ENCODE measurements around the gene DEFB131A. TPM values are rescaled to one million over a fixed set of nuclear protein-coding genes. Genes with fewer than 3 reads are reported as not detected.
"Not testable (repeated sequence)": the region's sequence is repeated elsewhere in the genome, so short reads cannot be mapped to it uniquely, and the experiment has no call there.

The DEFB131A gene
- total and polyA plus RNA-seq, 5 donors from 2014 or later = not detected

- H3K27me3 Mint-ChIP-seq; H3K4me1 Mint-ChIP-seq; DNase-seq; H3K27me3 ChIP-seq (ENCODE audit: control insufficient read depth, insufficient read depth, low read length); H3K9me3 Mint-ChIP-seq; H3K9me3 ChIP-seq (ENCODE audit: control insufficient read depth in 2 of 2, low read length in 2 of 2); H3K4me3 Mint-ChIP-seq; H3K4me3 ChIP-seq (ENCODE audit: low read depth, low read length); H3K4me1 ChIP-seq (ENCODE audit: control insufficient read depth, insufficient read depth, low read length, poor library complexity, severe bottlenecking); ATAC-seq (ENCODE audit: low read depth in 2 of 2); H3K27ac Mint-ChIP-seq; H3K36me3 Mint-ChIP-seq; H3K36me3 ChIP-seq (ENCODE audit: control insufficient read depth, insufficient read depth, low read length); H3K27ac ChIP-seq (ENCODE audit: insufficient read depth, low read length, poor library complexity, severe bottlenecking): not testable (repeated sequence)
Observed at GRCh38 chr4:9436728-9437127, 7.5 kb upstream of the DEFB131A start.

DNA sequence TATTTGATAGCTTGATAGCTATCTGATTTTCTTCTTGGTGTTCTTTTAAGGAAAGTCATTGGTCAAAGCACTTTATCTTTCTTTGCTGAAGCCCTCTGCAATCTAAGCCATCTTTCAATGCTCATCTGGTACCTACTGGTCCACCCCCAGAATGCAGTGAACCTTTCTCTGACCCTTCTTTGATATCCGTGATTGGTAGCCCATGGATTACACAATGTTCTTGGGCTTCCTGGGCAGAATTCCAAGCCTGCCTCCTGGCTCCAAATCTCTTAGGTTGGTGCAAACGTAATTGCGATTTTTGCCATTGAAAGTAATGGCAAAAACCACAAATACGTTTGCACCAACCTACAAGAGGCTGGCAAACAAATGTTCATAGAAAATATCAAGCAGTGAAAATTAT is 1.9 kb upstream of the DEFB131A start:
- H3K27me3 Mint-ChIP-seq, H3K36me3 Mint-ChIP-seq: not testable (repeated sequence)

GRCh38 chr4:9444681-9445080 is 467 bp downstream of the DEFB131A start:
- not testable (repeated sequence) for H3K9me3 Mint-ChIP-seq; H3K4me3 ChIP-seq (ENCODE audit: low read depth, low read length); H3K27ac ChIP-seq (ENCODE audit: insufficient read depth, low read length, poor library complexity, severe bottlenecking); H3K27ac Mint-ChIP-seq; H3K4me1 ChIP-seq (ENCODE audit: control insufficient read depth, insufficient read depth, low read length, poor library complexity, severe bottlenecking); H3K9me3 ChIP-seq (ENCODE audit: control insufficient read depth in 2 of 2, low read length in 2 of 2); H3K36me3 Mint-ChIP-seq; H3K27me3 Mint-ChIP-seq; ATAC-seq (ENCODE audit: low read depth in 2 of 2); H3K4me1 Mint-ChIP-seq; H3K4me3 Mint-ChIP-seq; DNase-seq; H3K36me3 ChIP-seq (ENCODE audit: control insufficient read depth, insufficient read depth, low read length); H3K27me3 ChIP-seq (ENCODE audit: control insufficient read depth, insufficient read depth, low read length)

More for the DNA sequence above, 1.9 kb upstream of the DEFB131A start:
- not testable (repeated sequence) for H3K4me3 ChIP-seq (ENCODE audit: low read depth, low read length); ATAC-seq (ENCODE audit: low read depth in 2 of 2); H3K27ac ChIP-seq (ENCODE audit: insufficient read depth, low read length, poor library complexity, severe bottlenecking); H3K9me3 Mint-ChIP-seq; H3K27me3 ChIP-seq (ENCODE audit: control insufficient read depth, insufficient read depth, low read length); H3K36me3 ChIP-seq (ENCODE audit: control insufficient read depth, insufficient read depth, low read length); H3K4me1 Mint-ChIP-seq; H3K4me1 ChIP-seq (ENCODE audit: control insufficient read depth, insufficient read depth, low read length, poor library complexity, severe bottlenecking); H3K9me3 ChIP-seq (ENCODE audit: control insufficient read depth in 2 of 2, low read length in 2 of 2); H3K4me3 Mint-ChIP-seq; H3K27ac Mint-ChIP-seq; DNase-seq

GRCh38 chr4:9452251-9452650 is 8.0 kb downstream of the DEFB131A start:
- not testable (repeated sequence) for H3K27me3 ChIP-seq (ENCODE audit: control insufficient read depth, insufficient read depth, low read length)

GRCh38 chr4:9454284-9454683 is 10.1 kb downstream of the DEFB131A start:
- not testable (repeated sequence) for H3K27ac Mint-ChIP-seq; H3K36me3 Mint-ChIP-seq; H3K36me3 ChIP-seq (ENCODE audit: control insufficient read depth, insufficient read depth, low read length); H3K4me3 Mint-ChIP-seq; H3K4me1 Mint-ChIP-seq; H3K27me3 Mint-ChIP-seq; ATAC-seq (ENCODE audit: low read depth in 2 of 2); DNase-seq; H3K9me3 Mint-ChIP-seq; H3K27me3 ChIP-seq (ENCODE audit: control insufficient read depth, insufficient read depth, low read length); H3K4me3 ChIP-seq (ENCODE audit: low read depth, low read length); H3K27ac ChIP-seq (ENCODE audit: insufficient read depth, low read length, poor library complexity, severe bottlenecking); H3K9me3 ChIP-seq (ENCODE audit: control insufficient read depth in 2 of 2, low read length in 2 of 2); H3K4me1 ChIP-seq (ENCODE audit: control insufficient read depth, insufficient read depth, low read length, poor library complexity, severe bottlenecking)

More at GRCh38 chr4:9452251-9452650, 8.0 kb downstream of the DEFB131A start:
- DNase-seq; H3K27ac ChIP-seq (ENCODE audit: insufficient read depth, low read length, poor library complexity, severe bottlenecking); H3K9me3 ChIP-seq (ENCODE audit: control insufficient read depth in 2 of 2, low read length in 2 of 2); H3K4me3 Mint-ChIP-seq; H3K36me3 Mint-ChIP-seq; H3K4me1 ChIP-seq (ENCODE audit: control insufficient read depth, insufficient read depth, low read length, poor library complexity, severe bottlenecking); H3K36me3 ChIP-seq (ENCODE audit: control insufficient read depth, insufficient read depth, low read length); ATAC-seq (ENCODE audit: low read depth in 2 of 2); H3K4me3 ChIP-seq (ENCODE audit: low read depth, low read length); H3K9me3 Mint-ChIP-seq; H3K27me3 Mint-ChIP-seq; H3K27ac Mint-ChIP-seq; H3K4me1 Mint-ChIP-seq: not testable (repeated sequence)

DNA sequence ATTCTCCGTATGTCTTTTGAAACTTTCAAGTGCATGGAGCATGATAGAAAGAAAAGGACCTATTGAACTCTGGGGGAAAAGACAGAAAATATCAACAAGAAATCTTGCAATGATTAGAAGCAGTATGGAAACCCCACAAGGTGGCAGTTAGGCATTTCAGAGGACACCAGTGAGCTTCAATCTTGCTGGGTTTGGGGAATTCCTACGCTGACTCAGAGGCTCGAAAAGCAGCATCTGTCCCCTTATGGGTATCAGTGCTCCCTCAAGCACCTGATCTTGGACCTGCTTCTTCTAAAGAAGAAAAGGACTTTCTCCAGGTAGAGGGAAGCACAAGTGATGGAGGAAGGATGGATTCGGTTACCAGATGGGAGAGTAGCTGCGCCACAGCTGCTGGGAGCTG is 10.8 kb downstream of the DEFB131A start:
- not testable (repeated sequence) for H3K27me3 ChIP-seq (ENCODE audit: control insufficient read depth, insufficient read depth, low read length); H3K27me3 Mint-ChIP-seq; H3K27ac Mint-ChIP-seq; H3K9me3 ChIP-seq (ENCODE audit: control insufficient read depth in 2 of 2, low read length in 2 of 2); H3K4me3 Mint-ChIP-seq; DNase-seq; H3K9me3 Mint-ChIP-seq; ATAC-seq (ENCODE audit: low read depth in 2 of 2); H3K4me1 Mint-ChIP-seq; H3K36me3 ChIP-seq (ENCODE audit: control insufficient read depth, insufficient read depth, low read length); H3K4me3 ChIP-seq (ENCODE audit: low read depth, low read length); H3K27ac ChIP-seq (ENCODE audit: insufficient read depth, low read length, poor library complexity, severe bottlenecking); H3K36me3 Mint-ChIP-seq; H3K4me1 ChIP-seq (ENCODE audit: control insufficient read depth, insufficient read depth, low read length, poor library complexity, severe bottlenecking)

DNA sequence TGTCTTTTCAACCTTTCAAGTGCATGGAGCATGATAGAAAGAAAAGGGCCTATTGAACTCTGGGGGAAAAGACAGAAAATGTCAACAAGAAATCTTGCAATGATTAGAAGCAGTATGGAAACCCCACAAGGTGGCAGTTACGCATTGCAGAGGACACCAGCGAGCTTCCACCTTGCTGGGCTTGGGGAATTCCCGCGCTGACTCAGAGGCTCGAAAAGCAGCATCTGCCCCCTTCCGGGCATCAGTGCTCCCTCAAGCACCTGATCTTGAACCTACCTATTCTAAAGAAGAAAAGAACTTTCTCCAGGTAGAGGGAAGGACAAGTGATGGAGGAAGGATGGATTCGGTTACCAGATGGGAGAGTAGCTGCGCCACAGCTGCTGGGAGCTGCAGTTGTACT is 35.3 kb downstream of the DEFB131A start:
- H3K4me3 Mint-ChIP-seq; H3K4me3 ChIP-seq (ENCODE audit: low read depth, low read length); H3K36me3 ChIP-seq (ENCODE audit: control insufficient read depth, insufficient read depth, low read length): not testable (repeated sequence)

GRCh38 chr4:9480066-9480465 is 35.9 kb downstream of the DEFB131A start:
- H3K9me3 Mint-ChIP-seq; H3K4me3 ChIP-seq (ENCODE audit: low read depth, low read length); DNase-seq; H3K36me3 Mint-ChIP-seq; H3K36me3 ChIP-seq (ENCODE audit: control insufficient read depth, insufficient read depth, low read length); H3K4me1 ChIP-seq (ENCODE audit: control insufficient read depth, insufficient read depth, low read length, poor library complexity, severe bottlenecking); H3K4me3 Mint-ChIP-seq; H3K27ac ChIP-seq (ENCODE audit: insufficient read depth, low read length, poor library complexity, severe bottlenecking); H3K9me3 ChIP-seq (ENCODE audit: control insufficient read depth in 2 of 2, low read length in 2 of 2); H3K27ac Mint-ChIP-seq; H3K4me1 Mint-ChIP-seq; ATAC-seq (ENCODE audit: low read depth in 2 of 2); H3K27me3 Mint-ChIP-seq; H3K27me3 ChIP-seq (ENCODE audit: control insufficient read depth, insufficient read depth, low read length): not testable (repeated sequence)

More for the DNA sequence above, 35.3 kb downstream of the DEFB131A start:
- H3K27me3 ChIP-seq (ENCODE audit: control insufficient read depth, insufficient read depth, low read length); H3K9me3 Mint-ChIP-seq; H3K9me3 ChIP-seq (ENCODE audit: control insufficient read depth in 2 of 2, low read length in 2 of 2); DNase-seq; H3K27ac Mint-ChIP-seq; H3K4me1 Mint-ChIP-seq; H3K27ac ChIP-seq (ENCODE audit: insufficient read depth, low read length, poor library complexity, severe bottlenecking); ATAC-seq (ENCODE audit: low read depth in 2 of 2); H3K4me1 ChIP-seq (ENCODE audit: control insufficient read depth, insufficient read depth, low read length, poor library complexity, severe bottlenecking); H3K27me3 Mint-ChIP-seq; H3K36me3 Mint-ChIP-seq: not testable (repeated sequence)

All from CD4-positive, CD25-positive, alpha-beta regulatory T cell (primary cell).